A549 treated with ZK216348 at 1 μM for 4 hours (cell line): ENCODE measurements around the gene BUD23. TPM values are rescaled to one million over a fixed set of nuclear protein-coding genes. Genes with fewer than 3 reads are reported as not detected.

Source experiments
- total RNA-seq: library from RNA; stranded (reverse); fragments of 200-300 nt; extraction: Qiagen RNA extraction; gene quantifications from 5 replicates; pipeline ENCODE4 v1.2.3, GENCODE V29; 2022; ENCODE audit warnings: low read depth

The BUD23 gene, protein sequence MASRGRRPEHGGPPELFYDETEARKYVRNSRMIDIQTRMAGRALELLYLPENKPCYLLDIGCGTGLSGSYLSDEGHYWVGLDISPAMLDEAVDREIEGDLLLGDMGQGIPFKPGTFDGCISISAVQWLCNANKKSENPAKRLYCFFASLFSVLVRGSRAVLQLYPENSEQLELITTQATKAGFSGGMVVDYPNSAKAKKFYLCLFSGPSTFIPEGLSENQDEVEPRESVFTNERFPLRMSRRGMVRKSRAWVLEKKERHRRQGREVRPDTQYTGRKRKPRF
- total RNA-seq, result 126 to 151 TPM (median 132 TPM) in 5 replicates

DNA sequence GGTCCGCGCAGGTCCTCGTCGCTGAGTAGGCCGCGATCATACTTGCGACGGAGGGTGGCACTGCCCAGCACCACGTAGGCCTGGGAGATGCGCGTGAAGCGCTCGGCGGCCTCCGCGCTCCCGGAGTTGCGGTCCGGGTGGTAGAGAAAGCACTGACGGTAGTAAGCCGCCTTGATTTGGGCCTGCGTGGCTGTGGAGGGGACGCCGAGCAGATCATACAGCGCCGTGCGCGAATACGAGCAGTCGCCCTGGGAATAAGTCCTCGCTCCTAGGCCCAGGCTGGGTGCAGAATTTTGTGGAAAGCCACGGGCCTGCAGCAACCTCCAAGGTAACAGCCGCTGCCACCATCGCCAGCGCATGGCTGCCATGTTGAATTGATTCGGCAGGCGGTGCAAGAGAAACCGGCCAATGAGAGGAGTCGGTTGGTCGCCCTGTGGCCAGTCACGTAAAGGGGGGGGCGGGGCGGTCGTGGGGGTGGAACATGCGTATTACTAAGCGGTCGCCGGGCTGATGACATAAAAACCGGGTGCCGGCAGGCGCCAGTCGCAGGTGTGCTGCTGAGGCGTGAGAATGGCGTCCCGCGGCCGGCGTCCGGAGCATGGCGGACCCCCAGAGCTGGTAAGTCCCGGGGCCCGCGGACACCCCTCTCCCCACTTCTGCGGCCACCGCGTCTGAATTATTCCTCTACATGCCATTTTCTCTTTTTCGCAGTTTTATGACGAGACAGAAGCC lies at the start of gene BUD23, which contains the start of gene DNAJC30:
Gene BUD23 (plus strand): TSS at position 542 of the 732 bp plus-strand sequence. CDS start 29 bp downstream, at position 571.
Gene DNAJC30 (minus strand): TSS at position 398 of the 732 bp plus-strand sequence. CDS start 30 bp downstream, at position 368.

DNA sequence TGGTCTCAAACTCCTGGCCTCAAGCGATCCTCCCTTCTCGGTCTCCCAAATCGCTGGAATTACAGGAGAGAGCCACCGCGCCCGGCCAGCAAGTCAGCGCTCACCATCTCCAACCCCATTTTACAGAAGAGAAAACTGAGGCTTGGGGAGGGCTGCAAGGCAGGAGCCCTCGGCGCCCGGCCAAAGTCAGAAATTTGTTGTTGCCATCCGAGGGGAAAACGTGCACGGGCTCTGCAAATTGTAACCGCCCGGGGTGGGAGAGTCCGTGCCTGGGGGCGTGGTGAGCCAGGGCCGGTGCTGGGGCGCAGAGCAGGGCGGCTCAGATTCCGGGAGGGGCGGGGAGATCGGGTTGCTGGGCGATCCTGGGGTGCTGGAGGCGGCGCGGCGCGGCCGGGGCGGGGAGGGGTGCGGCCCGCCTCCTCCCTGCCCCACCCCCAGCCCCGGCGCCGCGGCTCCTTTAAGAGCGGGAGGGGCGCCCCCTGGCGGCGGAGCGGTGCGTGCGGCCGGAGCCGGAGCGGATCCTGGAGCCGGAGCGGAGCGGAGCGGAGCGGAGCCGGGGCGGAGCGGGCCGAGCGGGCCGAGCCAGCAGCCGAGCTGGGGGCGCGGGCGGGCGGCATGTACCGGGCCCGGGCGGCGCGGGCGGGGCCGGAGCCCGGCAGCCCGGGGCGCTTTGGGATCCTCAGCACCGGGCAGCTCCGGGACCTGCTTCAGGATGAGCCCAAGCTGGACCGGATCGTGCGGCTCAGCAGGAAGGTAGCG lies 15.9 kb upstream of the BUD23 start, which contains the start of gene VPS37D:
Gene VPS37D (plus strand): TSS at position 488 of the 759 bp plus-strand sequence. CDS start 128 bp downstream, at position 616.

DNA sequence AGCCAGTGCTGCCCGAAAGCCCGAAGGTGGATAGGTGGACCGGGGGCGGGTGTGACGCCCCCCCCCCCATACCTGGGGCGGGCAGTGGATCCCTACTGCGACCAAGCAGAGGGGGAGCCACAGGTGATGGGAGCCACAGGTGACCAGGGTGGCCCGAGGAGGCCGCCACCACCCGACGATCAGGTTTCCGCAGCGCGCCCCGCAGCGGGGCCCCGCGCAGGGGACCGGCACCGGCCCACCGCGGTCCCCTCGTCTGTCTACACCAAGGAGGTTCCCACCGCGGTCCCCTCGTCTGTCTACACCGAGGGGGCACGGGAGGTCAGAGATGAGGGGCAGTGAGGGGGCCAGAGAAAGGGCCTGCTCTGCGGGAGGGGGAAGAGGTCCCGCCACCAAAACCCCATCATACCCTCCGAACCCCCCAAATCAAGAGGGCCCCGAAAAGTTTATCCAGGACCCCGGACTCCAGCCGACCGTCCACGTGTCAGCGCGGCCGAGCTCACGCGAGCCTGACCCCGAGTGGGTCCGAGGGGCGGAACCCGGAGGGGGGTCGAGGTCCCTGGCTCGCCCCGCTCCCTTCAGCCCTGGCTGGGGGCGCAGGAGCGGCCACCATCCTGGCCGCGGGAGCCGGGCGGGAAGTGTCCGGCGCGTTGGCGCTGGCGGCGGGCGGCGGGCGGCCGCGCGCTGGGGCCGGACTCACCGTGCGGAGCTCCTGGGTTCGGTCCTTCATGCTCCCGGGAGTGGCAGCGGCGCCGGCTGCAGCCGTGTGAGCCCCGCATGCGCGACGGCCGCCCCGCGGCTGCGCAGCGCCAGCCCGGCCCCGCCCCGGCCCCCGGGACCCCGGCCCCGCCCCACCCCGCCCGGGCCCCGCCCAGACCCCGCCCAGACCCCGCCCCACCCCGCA lies 35.8 kb downstream of the BUD23 start, which contains the start of gene STX1A:
Gene STX1A (minus strand): TSS at position 765 of the 901 bp plus-strand sequence. CDS start 38 bp downstream, at position 727.

DNA sequence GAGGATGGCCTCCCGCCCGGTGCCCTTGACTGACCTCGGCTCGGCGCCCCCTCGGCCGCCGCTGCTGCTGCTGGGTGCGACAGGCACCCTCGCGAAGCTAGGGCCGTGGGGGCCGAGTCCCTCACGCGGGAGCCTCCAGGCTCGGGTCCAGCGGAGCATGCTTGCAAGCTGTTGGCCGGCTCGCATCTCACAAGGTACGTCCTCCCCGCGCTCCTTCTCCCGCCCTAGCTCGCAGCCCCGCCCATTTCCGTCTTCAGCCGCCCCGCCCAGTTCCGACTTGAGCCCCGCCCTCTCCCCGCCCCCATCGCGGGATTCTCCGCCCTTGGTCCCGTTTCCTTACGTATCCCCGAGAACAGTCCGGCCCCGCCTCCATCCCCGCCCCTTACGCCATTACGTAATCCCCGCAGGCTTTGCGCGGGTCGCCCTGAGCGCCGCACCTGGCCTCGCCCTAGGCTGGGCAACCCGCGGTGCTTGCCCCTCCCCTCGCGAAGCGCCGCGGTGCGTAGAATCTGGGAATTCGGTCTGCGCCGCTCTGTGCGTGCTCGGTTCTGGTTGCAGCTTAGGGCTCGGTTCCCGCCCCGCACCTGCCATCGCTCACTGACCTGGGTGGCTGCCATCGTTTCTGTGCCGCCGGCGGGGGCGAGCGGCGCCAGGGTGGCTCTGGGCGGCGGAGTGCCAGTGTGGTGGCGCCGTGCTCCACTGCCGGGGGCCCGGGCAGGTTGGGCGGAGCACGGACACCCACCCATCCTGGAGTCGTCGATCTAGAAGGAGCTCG lies 55.4 kb downstream of the BUD23 start, which contains the start of gene ABHD11:
Gene ABHD11 (minus strand): TSS at position 191 of the 775 bp plus-strand sequence. CDS start 32 bp downstream, at position 159.

Other genes starting within 250 kb of the BUD23 start
- 0.67 to 2.5 TPM (median 2.1 TPM) in 5 replicates for gene FZD9, start 249.8 kb upstream of the BUD23 start, total RNA-seq
- gene BAZ1B, start 161.3 kb upstream of the BUD23 start, total RNA-seq, result 53.5 to 68.3 TPM (median 62.9 TPM) in 5 replicates
- gene BCL7B, start 125.9 kb upstream of the BUD23 start, total RNA-seq, result 56.9 to 78.1 TPM (median 68.8 TPM) in 5 replicates
- gene TBL2, start 105.0 kb upstream of the BUD23 start, total RNA-seq, result 45.9 to 53.3 TPM (median 53.2 TPM) in 5 replicates
- gene MLXIPL, start 59.1 kb upstream of the BUD23 start, total RNA-seq, result 0.38 to 1.5 TPM (median 0.91 TPM) in 5 replicates
- gene VPS37D, start 15.8 kb upstream of the BUD23 start, total RNA-seq, result 2.6 to 7.3 TPM (median 5.4 TPM) in 5 replicates
- gene DNAJC30, start 144 bp upstream of the BUD23 start, total RNA-seq, result 8.1 to 11.1 TPM (median 9.7 TPM) in 5 replicates
- gene STX1A, start 36.1 kb downstream of the BUD23 start, total RNA-seq, result 67.2 to 92.1 TPM (median 81.8 TPM) in 5 replicates
- 16.7 to 26.7 TPM (median 24.8 TPM) in 5 replicates for gene ABHD11, start 55.2 kb downstream of the BUD23 start, total RNA-seq
- gene CLDN3, start 86.7 kb downstream of the BUD23 start, total RNA-seq, result 0.58 to 4.4 TPM (median 3.2 TPM) in 5 replicates
- 2.5 to 7.0 TPM (median 5.0 TPM) in 5 replicates for gene CLDN4, start 147.4 kb downstream of the BUD23 start, total RNA-seq
- 4.8 to 10.2 TPM (median 8.1 TPM) in 5 replicates for gene METTL27, start 158.9 kb downstream of the BUD23 start, total RNA-seq
- 0.23 to 0.40 TPM in 2 of 5 replicates, not detected in the others for gene TMEM270, start 177.6 kb downstream of the BUD23 start, total RNA-seq